ENCODE measurements around the gene METTL17. TPM values are rescaled to one million over a fixed set of nuclear protein-coding genes. Genes with fewer than 3 reads are reported as not detected.

The METTL17 gene
- total and polyA plus RNA-seq, 2 of the 13 experiments (the other 11 are each of a cell fraction or from before 2014, with no cell fraction given) = 122 to 199 TPM

GRCh38 chr14:21039585-21040369, 50.0 kb downstream of the METTL17 start (continued):
- TF ChIP-seq ZNF777 (CRISPR knock-in tag; IDR thresholded peaks at IDR 0.05) (no peak), ZNF501 (CRISPR knock-in tag; IDR thresholded peaks at IDR 0.05) (0 out of 2 replicates have a peak, but pooled peaks have one; percentile 49), ELK4 (CRISPR knock-in tag; IDR thresholded peaks at IDR 0.05; ENCODE audit: borderline replicate concordance) (no peak), POLR2A (IDR thresholded peaks at IDR 0.05; ENCODE audit: insufficient read depth in 1 of 2, low read depth in 2 of 2, low read length in 2 of 2) (no peak), TFAP4 (IDR thresholded peaks at IDR 0.05; ENCODE audit: borderline replicate concordance, low read depth) (peak; percentile 68; the same call in 1 of the 2 replicates), KLF15 (CRISPR knock-in tag; IDR thresholded peaks at IDR 0.05; ENCODE audit: borderline replicate concordance) (no peak), NFE2 (CRISPR knock-in tag; IDR thresholded peaks at IDR 0.05) (no peak), ZNF749 (CRISPR knock-in tag; IDR thresholded peaks at IDR 0.05; ENCODE audit: borderline replicate concordance) (no peak), TBX3 (IDR thresholded peaks at IDR 0.05; ENCODE audit: borderline replicate concordance) (no peak), HOXD1 (CRISPR knock-in tag; IDR thresholded peaks at IDR 0.05) (no peak), CREM (IDR thresholded peaks at IDR 0.05) (no peak), CREM (CRISPR knock-in tag; IDR thresholded peaks at IDR 0.05) (no peak), TCF7 (IDR thresholded peaks at IDR 0.05; ENCODE audit: low read depth) (peak; percentile 8; the same call in 1 of the 2 replicates), BRCA1 (CRISPR knock-in tag; IDR thresholded peaks at IDR 0.05) (no peak), SIN3B (IDR thresholded peaks at IDR 0.05; ENCODE audit: low read length) (0 out of 2 replicates have a peak, but pooled peaks have one; percentile 54), ESRRA (CRISPR knock-in tag; IDR thresholded peaks at IDR 0.05; ENCODE audit: low read depth) (no peak), POLR2AphosphoS5 (IDR thresholded peaks at IDR 0.05; ENCODE audit: low read depth, low read length) (no peak), TERF1 (CRISPR knock-in tag; IDR thresholded peaks at IDR 0.05) (no peak), ZNF672 (CRISPR knock-in tag; IDR thresholded peaks at IDR 0.05) (no peak), RAD21 (CRISPR knock-in tag; IDR thresholded peaks at IDR 0.05) (peak; percentile 92), TEF (CRISPR knock-in tag; IDR thresholded peaks at IDR 0.05) (no peak), KLF6 (CRISPR knock-in tag; IDR thresholded peaks at IDR 0.05) (0 out of 2 replicates have a peak, but pooled peaks have one; percentile 43), ZNF543 (CRISPR knock-in tag; IDR thresholded peaks at IDR 0.05) (0 out of 2 replicates have a peak, but pooled peaks have one; percentile 6)
- TF ChIP-seq, protein P1, sequence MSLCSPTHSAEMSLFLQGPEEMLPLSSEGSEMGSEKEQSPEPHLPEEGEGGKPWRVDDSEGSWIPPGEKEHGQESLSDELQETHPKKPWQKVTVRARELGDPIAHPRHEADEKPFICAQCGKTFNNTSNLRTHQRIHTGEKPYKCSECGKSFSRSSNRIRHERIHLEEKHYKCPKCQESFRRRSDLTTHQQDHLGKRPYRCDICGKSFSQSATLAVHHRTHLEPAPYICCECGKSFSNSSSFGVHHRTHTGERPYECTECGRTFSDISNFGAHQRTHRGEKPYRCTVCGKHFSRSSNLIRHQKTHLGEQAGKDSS (CRISPR knock-in tag; IDR thresholded peaks at IDR 0.05; ENCODE audit: borderline replicate concordance, low read depth) = no peak
- TF ChIP-seq, protein P2, sequence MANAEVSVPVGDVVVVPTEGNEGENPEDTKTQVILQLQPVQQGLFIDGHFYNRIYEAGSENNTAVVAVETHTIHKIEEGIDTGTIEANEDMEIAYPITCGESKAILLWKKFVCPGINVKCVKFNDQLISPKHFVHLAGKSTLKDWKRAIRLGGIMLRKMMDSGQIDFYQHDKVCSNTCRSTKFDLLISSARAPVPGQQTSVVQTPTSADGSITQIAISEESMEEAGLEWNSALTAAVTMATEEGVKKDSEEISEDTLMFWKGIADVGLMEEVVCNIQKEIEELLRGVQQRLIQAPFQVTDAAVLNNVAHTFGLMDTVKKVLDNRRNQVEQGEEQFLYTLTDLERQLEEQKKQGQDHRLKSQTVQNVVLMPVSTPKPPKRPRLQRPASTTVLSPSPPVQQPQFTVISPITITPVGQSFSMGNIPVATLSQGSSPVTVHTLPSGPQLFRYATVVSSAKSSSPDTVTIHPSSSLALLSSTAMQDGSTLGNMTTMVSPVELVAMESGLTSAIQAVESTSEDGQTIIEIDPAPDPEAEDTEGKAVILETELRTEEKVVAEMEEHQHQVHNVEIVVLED (CRISPR knock-in tag; IDR thresholded peaks at IDR 0.05; ENCODE audit: borderline replicate concordance) = no peak

Measured in HepG2 (cell line).